Renal cortical epithelial cell (primary cell): ENCODE data around the gene CXorf65. TPM values are rescaled to one million over a fixed set of nuclear protein-coding genes. Genes with fewer than 3 reads are reported as not detected.

Experiments
- DNase-seq: peaks from one replicate; pipeline ENCODE4 v3.0.0-alpha.2; 2011; ENCODE audit warnings: low read depth
- total RNA-seq: library from RNA; depleted of rRNA; stranded (reverse); fragments of >200 nt; gene quantifications from 2 replicates; pipeline ENCODE4 v1.2.3, GENCODE V29; 2014

The CXorf65 gene
- total RNA-seq: not detected in 2 replicates

DNA sequence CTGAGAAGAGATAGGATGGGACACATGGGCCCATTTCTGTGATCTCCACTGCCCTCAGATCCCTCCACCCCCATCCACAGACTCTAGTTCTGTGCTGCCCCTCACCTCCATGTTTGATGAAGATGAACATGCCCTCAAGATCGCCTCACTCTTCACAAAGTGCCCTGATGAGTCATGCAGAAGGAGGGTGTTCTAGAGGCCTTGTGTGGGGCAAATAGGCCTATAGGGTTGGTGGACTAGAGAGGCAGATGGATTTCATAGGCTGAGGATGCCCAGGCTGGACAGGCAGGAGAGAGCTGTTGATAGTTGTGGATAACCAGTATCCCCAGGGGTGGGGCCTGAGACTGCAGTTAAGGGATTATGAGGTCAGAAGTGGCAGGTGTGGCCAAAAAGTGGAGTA, at the start of gene CXorf65:
Gene CXorf65, minus strand, starts transcription at position 314 of the 400 bp plus-strand sequence. Its CDS starts 184 bp downstream, at position 130.
- DNase-seq: no peak

DNA sequence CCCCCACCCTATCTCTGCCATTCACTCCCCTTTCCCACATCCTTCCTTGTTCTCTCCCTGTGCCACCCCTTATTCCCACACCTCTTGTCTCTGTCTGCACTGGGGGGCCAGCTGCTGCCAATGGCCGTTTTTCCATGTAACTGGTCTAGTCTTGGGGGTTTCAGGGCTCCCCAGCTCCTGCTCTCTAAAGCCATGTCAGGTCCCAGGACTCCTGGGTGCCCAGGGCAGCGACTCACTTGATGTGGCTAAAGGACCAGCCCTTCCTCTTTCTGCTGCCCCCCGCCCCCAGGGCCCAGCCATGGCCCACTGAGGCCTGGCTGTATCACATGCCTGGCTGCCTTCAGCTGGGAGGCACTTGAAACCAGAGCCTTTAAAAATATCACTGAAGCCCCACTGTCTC, 48.1 kb upstream of the CXorf65 start:
- no peak for DNase-seq

DNA sequence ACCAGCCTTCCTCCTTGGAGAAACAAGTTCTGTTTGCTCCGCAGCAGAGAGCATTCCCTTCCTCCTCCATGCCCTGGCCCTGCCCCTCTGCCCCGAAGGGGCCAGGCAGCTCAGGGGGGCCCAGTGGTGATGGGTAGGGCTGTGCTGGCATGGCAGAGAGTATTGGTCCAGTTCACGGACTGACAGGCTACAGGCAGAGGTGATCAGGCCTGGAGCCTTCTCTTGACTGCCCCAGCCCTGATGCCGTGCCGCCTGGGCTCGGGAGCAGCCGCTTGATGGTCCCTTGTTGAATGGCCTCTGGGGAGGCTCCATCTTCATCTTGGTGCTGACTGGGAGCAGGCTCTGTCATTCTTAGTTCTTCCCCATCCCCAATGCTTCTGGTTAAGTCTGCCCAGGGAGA, 47.7 kb upstream of the CXorf65 start:
- no peak for DNase-seq

DNA sequence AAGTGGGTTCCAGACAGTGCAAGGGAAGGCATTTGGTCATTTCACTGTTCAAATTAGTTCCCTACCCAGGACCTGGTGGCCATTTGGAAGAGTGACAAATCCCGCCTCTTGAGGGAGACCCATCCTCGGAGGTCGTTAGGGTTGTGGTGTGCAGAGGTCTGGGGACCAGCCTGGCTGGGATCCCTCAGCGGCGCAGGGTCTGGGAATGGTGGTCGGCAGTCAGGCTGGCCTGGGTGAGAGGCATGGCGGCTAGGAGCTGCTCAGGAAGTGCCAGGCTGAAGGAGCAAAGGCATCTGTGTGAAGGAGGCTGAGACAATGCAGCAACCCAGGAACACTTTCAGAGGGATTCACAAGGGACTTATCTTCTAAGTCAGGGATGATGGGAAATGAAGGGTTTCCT, 44.8 kb upstream of the CXorf65 start:
- DNase-seq: no peak

DNA sequence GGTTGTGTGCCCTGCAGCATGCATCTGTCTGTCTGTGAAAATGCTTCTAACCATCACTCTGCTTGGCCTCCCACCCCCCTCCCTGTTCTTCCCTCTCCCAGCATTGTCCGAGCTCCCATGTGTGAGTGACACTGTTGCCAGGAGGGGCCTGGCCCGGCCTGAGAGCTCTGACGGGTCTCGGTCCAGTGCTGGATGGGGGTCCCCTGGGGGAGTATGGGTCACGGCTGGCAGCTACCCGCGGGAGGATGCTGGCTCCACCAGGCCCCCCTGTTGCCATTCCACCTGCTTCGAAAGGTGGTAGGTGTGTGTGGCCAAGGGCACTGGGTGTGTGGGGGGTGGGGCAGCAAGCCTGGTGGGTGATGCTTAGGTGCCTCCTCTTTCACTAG, 41.7 kb upstream of the CXorf65 start:
- no peak for DNase-seq

DNA sequence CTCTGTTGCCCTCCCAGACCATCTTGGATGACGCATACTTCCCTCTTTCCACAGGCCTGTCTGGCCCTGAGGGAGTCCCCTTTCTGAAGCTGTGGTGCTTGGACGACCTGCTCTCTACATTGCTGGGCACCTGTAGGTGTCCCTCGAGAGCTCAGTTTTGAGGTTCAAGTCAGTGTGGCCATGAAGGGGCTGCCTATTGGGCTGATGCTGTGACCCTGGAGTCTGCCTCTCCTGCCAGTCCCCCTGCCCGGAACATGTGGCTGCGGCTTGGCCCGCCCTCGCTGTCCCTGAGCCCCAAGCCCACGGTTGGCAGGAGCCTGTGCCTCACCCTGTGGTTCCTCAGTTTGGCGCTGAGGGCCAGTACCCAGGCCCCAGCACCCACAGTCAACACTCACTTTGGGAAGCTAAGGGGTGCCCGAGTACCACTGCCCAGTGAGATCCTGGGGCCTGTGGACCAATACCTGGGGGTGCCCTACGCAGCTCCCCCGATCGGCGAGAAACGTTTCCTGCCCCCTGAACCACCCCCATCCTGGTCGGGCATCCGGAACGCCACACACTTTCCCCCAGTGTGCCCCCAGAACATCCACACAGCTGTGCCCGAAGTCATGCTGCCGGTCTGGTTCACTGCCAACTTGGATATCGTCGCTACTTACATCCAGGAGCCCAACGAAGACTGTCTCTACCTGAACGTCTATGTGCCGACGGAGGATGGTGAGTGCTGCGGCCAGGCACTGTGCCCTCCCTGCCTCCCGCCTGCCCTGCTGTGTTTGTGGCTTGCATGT, 41.1 kb upstream of the CXorf65 start:
- no peak for DNase-seq

DNA sequence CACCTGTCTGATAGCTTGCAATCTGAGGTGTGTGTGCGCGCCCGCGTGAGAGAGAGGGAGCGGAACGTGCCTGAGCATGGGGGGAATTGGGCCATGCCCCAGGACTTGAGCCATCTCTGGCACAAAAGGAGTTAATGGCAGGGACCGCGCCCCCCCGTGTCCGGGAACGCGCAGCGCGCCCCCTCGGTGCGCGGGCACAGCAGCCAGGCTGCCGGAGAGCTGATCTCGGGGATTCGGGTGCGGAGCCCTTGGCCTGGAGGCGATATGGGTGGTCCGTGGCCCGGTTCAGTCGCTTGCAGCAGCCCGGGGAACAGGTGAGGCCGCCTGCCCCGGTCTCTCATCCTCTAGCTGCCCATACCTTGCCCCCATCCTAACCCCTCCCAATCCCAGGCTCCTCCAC, 38.1 kb upstream of the CXorf65 start, which contains the start of gene NLGN3:
Gene NLGN3, plus strand, starts transcription at position 191 of the 400 bp plus-strand sequence. CDS start 2,909 bp downstream, outside the sequence.
- DNase-seq: no peak

DNA sequence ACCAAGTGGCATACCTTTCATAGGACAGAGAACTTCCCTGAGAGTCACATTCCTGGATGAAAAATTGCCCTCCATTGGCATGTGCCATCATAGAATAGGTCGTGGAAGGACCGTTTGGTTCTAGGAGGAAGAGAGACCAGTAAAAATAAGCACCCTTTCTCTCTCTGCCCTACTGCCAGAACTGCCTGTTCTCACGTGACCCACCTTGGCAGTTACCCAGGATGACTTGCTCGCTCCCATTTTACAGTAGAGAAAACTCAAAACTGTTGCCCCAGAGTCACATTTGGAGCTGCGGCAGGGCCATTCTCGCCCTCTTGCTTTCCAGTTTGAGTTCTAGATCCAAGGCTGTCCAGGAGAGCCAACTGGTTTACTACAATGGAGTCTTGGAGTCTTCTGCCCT, 37.0 kb upstream of the CXorf65 start:
- DNase-seq: no peak

DNA sequence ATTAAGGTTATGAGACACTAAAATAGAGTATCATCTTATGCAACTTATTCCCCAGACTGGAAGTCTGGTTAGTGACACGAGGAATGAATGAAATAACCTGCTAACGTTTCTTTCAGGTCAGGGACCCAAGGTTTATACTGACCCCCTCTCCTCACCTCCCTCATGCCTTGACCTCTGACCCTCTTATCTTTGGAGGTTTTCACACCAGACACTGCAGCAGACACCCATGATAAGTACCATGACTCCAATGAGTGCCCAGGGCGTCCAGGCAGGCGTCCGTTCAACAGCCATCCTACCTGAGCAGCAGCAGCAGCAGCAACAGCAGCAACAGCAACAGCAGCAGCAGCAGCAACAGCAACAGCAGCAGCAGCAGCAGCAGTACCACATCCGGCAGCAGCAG, 33.9 kb upstream of the CXorf65 start:
- DNase-seq: no peak

DNA sequence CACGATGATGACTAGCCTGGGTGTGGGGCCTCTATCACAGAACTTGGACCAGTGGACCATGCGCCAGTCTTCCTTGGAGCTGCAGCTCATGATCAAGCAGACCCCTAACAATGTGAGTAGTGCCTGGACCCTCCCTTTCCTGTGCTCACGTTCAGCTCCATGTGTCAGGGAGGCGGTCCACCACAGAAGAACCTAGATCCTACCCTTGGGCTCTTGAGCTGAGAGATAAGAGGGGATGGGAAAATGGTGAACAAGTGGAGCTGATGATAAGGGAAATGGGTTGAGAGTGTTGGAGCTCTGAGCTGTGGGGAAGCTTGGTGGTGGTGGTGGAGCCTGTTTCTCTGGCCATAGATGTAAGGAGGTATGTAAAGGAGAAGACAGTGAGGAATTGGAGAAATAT, 25.0 kb upstream of the CXorf65 start:
- no peak for DNase-seq

DNA sequence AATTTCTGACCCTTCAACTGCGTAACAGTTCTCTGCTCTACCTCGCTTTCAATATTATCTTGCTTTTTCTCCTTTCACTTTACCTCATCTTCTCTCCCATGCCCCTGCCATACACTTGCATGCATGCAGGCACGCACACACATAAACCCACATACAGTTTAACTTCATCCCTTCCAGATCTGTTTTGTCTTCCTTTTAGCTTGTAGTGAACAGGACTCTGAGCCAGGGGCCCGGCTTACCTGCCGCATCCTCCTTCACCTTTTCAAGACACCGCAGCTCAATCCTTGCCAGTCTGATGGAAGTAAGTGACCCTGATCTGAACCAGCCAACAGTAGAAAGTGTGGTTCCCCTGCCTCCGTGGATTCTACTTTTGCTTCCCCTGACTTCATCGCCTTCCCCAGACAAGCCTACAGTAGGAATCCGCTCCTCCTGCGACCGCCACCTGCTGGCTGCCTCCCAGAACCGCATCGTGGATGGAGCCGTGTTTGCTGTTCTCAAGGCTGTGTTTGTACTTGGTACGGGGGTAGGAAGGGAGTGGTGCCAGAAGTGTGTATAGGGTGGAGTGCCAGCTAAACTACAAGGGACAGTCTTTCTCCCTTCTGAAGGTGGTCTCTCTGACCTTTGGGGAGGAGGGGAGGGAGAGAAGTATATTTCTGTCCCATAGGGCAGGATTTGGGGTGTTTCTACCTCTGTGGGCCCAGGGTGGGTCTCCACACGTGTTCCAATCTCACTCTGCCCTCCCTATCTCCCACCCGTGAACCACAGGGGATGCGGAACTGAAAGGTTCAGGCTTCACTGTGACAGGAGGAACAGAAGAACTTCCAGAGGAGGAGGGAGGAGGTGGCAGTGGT, 22.6 kb upstream of the CXorf65 start:
- no peak for DNase-seq

DNA sequence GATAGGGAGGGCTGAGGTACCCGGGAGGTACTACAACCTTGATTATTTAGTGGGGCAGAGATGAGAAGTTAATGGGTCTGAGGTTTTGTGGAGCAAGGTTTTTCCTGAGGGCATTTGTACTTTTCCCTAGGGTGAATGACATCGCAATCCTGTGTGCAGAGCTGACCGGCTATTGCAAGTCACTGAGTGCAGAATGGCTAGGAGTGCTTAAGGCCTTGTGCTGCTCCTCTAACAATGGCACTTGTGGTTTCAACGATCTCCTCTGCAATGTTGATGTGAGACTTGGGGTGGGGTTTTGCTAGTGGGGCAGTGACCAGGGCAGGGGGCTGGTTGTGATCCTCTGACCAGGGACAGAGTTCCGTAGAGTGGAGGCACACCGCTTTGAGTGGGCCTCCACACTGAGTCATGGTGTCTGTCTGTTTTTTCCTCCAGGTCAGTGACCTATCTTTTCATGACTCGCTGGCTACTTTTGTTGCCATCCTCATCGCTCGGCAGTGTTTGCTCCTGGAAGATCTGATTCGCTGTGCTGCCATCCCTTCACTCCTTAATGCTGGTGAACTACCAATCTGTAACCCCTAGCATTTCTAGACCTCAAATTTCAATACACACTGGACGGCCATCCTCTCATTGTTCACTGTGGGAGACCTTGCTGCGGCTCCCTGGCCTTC, 21.8 kb upstream of the CXorf65 start:
- DNase-seq: no peak

DNA sequence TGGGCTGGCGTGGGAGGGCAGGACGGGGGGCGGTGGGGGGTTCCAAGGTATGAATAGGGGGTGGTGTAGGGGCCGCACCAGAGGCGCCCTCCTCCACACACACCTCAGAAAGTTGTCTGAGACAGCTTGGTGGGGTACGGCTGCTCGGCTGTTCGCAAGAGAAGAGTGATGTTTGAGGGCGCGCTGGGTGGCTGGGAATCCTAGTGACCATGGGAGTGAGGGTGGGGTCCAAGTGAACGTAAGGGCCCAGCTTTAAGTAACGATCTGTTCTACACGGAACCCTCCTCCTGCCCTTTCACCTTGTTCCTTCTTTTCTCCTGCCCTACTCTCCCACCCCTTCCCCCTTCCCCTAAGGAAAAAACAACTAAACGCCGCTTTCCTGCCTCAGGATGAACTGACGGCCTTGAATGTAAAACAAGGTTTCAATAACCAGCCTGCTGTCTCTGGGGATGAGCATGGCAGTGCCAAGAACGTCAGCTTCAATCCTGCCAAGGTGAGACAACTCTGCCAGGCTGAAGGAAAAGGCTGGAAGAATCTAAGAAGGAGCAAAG, 12.5 kb upstream of the CXorf65 start:
- no peak for DNase-seq

DNA sequence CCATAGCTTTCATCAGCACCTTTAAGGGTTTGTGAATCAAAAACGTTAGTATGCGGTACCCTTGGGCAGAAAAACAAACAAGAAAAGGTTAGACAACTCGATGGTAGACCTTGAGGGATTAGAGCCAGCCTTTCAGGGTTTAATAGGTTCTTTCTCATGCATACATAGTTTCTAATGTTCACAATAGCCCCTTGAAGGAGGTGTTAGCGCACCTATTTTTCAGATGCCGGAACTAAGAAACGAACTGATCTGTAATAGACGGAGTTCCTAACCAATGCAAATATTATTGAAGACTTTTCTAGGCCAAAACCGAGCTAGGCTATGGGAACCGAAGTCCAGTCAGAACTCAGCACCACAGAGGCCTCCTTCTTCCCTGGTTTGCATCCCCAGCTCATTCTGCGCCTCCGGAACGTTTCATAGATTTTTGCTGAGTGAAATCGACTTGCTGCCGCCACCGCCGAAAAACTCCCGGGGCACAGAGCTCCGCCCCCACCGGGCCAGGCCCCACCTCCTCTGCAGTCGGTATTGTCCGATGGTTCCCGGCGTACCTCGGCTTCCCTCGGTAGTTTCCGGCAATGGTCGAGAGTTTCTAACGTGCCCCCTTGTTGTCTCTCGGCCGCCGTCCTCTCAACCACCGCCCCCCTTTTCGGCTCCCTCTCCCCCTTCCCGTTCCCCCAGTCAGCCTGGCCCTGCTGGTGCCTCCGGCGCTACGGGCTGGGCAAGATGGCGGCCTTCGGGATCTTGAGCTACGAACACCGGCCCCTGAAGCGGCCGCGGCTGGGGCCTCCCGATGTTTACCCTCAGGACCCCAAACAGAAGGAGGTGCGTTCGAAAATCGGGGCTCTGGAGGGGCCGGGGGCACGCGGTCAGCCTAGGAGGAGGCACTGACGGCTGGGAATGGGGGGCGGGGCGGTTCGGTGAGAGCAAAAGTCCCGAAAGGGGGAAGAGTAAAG, 11.8 kb upstream of the CXorf65 start, which contains the start of gene MED12:
Gene MED12, plus strand, starts transcription at position 565 of the 953 bp plus-strand sequence. Its CDS starts 159 bp downstream, at position 724.
- DNase-seq: peak; percentile 69

DNA sequence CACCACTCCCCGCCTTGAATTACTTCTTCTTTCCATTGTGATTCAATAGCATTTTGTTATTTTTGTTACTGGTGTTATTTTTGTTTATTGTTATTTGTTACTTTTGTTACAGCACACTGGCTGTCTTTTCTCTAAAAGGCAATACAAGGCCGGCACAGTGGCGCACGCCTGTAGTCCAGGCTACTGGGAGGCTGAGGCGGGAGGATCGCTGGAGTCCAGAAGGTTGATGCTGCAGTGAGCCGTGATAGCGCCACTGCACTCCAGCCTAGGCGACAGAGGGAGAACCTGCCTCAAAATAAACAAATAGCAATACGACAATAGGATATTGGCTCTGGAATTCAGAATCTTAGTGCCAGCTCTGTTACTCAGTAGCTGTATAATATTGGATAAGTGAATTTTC, 10.8 kb upstream of the CXorf65 start:
- DNase-seq: no peak

DNA sequence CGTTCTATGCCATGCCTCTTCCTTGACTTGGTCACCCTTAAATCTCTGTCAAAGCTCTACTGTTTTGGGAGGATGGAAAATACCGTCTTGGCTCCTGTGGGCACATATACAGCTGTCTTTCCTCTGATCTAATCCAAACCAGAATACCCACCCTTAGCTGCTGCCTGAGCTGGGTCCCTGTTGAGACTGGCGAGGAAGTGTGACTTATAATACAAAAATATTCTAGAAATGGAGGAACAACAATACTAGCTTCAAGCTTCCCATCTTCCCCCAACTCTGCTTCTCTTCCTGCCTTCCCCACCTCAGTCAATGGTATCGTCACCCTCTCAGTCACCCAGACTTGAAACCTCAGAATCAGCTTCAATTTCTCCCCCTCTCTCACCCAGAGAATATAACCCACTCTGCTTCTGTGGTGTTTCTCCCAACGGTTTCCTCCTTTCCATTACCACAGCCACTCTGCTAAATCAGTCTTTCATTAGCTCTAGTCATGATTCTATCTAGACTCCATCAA, 5.4 kb upstream of the CXorf65 start:
- DNase-seq: no peak

DNA sequence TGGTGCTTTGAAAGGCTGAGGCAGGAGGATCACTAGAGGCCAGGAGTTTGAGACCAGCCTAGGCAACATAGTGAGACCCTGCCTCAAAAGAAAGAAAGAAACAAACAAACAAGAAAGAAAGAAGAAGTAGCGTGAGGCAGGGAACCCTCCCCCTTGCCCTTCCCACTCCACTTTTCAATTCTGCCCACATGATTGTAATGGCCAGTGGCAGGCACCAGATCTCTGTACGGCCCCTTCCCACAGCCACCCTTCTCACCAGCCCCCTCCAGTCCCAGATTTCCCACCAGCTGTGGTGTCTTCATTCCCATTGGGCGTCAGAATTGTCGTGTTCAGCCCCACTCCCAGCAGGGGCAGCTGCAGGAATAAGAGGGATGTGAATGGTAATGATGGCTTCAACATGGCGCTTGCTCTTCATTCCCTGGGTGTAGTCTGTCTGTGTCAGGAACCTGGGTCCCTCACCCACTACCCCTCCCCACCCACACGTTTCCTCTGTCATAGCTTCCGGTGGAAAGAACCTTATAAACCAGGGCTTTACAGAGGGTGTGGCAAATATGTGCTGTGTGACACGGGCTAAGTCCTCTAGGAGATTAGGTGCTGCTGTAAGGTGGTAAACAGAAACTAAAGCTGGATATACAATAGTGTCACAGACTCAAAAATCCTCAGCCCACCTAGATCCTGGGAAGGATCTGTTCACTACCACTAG, 4.8 kb upstream of the CXorf65 start, which contains the start of gene IL2RG:
Gene IL2RG, minus strand, starts transcription at position 437 of the 703 bp plus-strand sequence. Its CDS starts 38 bp downstream, at position 399.
- no peak for DNase-seq

DNA sequence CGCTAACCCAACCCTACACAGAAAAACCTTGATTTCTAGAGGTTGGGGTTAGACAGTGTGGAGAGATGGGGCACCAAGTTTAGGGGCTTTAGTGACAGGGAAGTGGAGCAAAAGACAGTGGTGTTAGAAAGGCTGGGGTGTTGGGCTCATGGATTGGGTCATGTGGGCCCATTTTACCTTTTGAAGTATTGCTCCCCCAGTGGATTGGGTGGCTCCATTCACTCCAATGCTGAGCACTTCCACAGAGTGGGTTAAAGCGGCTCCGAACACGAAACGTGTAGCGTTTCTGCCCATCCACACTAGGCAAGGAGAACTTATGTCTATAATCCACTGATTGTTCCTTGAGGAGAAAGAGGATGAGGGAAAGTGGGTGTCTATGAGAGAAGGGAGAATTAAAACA, 2.5 kb upstream of the CXorf65 start:
- no peak for DNase-seq

DNA sequence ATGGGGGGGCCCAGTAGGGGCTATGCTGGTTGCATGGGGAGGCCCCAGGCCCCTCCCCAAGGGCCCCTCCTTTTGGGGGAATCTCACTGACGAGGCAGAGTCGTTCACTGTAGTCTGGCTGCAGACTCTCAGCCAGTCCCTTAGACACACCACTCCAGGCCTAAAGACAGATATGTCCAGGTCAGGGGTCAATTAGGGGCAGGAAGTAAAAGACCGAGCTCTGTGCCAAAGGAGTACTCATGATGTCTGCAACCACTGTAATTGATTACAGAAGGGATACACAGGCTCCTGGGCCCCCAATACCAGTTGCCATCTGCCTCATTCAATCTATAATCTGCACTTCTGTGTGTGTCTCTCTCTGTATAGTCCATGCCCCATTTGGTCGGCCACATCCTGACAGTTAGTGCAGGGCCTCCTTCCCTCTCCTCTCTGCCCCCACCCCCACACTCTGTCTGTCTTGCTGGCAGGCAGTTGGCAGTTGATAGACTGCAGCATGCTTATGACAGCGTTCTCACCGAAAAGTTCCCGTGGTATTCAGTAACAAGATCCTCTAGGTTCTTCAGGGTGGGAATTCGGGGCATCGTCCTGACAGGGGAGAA, 1.3 kb upstream of the CXorf65 start:
- no peak for DNase-seq
